ENCODE results near the gene ARL15. TPM values are rescaled to one million over a fixed set of nuclear protein-coding genes. Genes with fewer than 3 reads are reported as not detected.
A peak's percentile ranks its signal among the peaks of the same experiment; 100 is the strongest.

ARL15 gene
- total RNA-seq, 1 donor from 2014 or later: 30.8 TPM

DNA sequence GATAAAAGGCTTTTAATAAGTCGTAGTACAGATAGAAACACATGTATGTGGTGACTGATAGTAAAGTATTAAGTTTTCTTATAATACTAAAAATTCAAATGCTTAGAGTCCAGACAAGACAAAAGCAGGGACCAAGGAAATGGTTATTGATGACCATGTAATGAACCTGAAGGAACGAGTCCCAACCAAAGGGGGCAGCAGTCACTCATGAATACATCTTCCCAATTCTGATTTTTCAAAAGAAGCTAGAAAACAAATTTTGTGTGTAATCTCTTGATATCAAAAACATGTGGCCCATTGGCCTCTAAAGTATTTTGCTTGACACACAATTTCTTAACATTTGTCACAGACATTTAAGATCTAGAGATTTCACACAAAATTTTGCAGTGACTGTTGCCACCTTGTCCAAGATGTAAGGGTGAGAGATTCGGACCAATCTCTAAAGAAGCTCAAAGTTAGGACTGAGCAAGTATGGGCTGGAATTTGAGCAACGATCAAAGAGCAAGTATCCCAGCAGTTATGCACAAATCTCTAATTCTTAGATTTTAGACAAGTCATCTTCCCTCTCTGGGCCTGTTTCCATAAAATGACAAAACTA, 66.8 kb downstream of the ARL15 start:
- ATAC-seq (no peak), DNase-seq (no peak)
- intact Hi-C loops (cut with DNase I): no loop called here
- H3K27ac ChIP-seq: no peak overlapping the region
- no peak overlapping the region for H3K4me3 ChIP-seq
- TF ChIP-seq, protein P1, sequence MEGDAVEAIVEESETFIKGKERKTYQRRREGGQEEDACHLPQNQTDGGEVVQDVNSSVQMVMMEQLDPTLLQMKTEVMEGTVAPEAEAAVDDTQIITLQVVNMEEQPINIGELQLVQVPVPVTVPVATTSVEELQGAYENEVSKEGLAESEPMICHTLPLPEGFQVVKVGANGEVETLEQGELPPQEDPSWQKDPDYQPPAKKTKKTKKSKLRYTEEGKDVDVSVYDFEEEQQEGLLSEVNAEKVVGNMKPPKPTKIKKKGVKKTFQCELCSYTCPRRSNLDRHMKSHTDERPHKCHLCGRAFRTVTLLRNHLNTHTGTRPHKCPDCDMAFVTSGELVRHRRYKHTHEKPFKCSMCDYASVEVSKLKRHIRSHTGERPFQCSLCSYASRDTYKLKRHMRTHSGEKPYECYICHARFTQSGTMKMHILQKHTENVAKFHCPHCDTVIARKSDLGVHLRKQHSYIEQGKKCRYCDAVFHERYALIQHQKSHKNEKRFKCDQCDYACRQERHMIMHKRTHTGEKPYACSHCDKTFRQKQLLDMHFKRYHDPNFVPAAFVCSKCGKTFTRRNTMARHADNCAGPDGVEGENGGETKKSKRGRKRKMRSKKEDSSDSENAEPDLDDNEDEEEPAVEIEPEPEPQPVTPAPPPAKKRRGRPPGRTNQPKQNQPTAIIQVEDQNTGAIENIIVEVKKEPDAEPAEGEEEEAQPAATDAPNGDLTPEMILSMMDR (IDR thresholded peaks at IDR 0.05): peak; percentile 66
- H3K36me3 ChIP-seq: no peaks in the 10 kb centered on the region
- no peaks in the 10 kb centered on the region for H3K27me3 ChIP-seq (ENCODE audit: low read depth)
- peaks cover 2% of the 10 kb centered on the region for H3K4me1 ChIP-seq
- no peaks in the 10 kb centered on the region for H3K9me3 ChIP-seq

DNA sequence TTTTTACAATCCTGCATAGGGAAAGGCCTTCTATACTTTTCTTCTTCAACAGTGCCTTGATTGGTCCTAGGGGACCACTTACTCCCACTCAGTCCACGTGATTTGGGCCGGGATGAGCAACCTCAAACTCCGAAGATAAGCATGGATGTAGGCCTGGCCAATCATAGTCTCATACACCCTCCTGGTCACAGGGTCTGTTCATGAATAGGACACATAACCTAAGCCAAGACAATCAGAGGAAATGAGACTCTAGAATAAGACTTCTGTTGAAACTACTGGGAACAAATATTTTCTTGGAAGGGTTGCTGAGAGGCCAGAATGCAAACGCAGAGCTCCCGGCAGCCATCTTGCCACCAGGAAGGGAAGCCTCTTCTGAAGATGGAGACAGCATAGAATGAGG, 68.1 kb downstream of the ARL15 start:
- H3K27me3 ChIP-seq (ENCODE audit: low read depth): no peaks in the 10 kb centered on the region
- TF ChIP-seq, protein P1 (IDR thresholded peaks at IDR 0.05): no peak
- intact Hi-C loops (cut with DNase I): no loop called here
- ATAC-seq: no peak
- no peak for DNase-seq
- H3K9me3 ChIP-seq: no peaks in the 10 kb centered on the region
- no peak overlapping the region for H3K27ac ChIP-seq
- no peaks in the 10 kb centered on the region for H3K36me3 ChIP-seq
- H3K4me1 ChIP-seq: no peaks in the 10 kb centered on the region
- H3K4me3 ChIP-seq: no peak overlapping the region

DNA sequence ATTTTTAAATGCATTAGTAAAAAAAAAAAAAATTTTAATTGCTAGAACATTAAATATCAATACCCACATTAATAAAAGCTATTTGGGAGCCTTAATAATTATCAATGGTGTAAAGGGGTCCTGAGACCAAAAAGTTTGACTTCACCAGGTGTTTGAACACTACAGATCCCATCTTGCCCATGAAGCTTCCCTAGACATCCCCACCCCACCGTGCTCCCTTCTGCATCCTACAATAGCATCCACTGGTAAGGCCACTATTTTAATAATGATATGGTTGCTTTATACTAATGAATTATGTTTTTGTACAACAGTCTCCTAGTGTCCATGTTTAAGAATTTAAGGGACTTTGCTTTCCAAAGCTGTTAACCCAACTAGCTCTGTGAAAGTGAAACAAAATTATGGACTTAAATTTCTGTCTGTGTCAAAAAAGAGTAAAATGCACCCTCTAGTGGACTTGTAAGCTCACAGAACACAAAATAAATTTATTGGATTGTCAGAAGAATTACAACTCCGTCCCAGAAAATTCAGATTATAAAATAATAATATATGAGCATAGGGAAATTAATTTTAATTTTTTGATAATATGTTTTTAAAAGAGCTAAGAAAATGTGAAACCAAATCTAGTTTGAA, 76.0 kb downstream of the ARL15 start:
- Histone ChIP-seq H3K27me3 (ENCODE audit: low read depth) (no peaks in the 10 kb centered on the region), H3K27ac (no peak overlapping the region), H3K36me3 (no peaks in the 10 kb centered on the region), H3K4me1 (peaks cover 6% of the 10 kb centered on the region), H3K9me3 (no peaks in the 10 kb centered on the region), H3K4me3 (no peak overlapping the region)
- DNase-seq: no peak
- TF ChIP-seq, protein P1 (IDR thresholded peaks at IDR 0.05): peak; percentile 52
- no peak for ATAC-seq
- intact Hi-C loops (cut with DNase I): no loop called here

DNA sequence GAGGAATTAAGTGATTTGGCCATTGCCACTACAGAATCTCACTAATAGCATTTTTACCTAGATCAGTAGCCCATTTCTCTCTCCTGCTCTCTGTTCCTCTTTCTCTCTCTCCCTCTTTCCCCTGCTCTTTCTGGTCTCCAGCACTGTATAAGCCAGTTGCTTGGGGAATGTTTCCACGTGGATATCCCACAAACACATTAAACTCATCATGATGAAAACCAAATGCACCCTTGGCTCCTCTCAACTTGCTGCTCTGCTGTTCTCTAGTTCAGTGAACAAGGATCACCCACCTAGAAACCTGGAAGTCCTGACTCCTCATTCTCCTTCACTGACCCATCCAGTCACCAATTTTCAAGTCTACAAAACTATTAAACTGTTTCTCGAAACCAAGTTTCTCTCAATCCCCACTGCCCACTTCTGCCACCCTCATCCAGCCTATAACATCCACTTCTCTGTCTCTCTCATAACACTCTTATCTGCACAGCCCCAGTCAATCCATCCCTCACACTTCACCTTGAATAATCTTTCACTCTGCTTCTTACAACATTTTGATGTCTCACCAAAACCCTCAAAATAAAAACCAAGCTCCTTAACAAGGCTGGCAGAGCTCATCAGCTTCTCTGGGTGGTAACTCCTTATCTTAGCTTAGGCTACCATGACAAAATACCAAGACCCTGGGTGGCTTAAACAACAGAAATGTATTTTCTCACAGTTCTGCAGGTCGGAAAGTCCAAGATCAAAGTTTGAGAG, 79.3 kb downstream of the ARL15 start:
- no peaks in the 10 kb centered on the region for H3K27me3 ChIP-seq (ENCODE audit: low read depth)
- ATAC-seq: no peak
- H3K27ac ChIP-seq: no peak overlapping the region
- H3K36me3 ChIP-seq: no peaks in the 10 kb centered on the region
- TF ChIP-seq, protein P1 (IDR thresholded peaks at IDR 0.05): no peak
- intact Hi-C loops (cut with DNase I): no loop called here
- H3K4me3 ChIP-seq: no peak overlapping the region
- DNase-seq: no peak
- no peaks in the 10 kb centered on the region for H3K9me3 ChIP-seq
- H3K4me1 ChIP-seq: peaks cover 8% of the 10 kb centered on the region

DNA sequence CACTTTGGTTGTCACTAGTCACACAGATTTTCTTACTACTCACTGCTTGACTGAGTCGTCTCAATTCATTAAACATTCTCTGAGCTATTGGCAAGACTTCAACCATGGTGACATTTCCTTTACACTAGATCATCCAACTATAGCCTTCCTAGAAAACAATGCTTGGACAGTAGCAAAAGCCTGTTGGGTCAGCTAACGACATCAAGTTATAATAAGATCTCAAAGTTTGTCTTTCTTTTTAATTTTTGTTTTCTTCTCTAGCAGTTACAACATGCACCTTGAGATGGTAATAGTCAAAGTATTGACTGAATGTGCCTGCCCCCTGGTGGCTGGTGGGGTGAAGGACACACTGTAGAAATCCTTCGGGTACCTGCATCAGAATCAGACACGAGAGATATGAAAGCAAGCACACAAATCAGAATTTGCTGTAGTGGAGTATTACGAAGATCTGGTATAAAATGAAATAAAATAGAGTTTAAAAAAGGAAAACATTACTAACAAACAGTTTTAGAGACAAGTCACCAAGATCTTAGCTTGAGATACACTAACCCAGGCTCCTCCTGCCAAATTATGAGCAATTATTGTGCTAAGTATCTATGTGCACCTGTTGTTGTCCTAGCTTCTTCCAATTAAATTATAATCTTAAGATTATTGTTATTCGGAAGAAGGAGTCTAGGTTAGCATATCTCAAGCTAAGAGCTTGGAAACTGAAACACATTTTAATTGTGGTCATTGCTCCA, 81.2 kb downstream of the ARL15 start:
- Histone ChIP-seq H3K4me1 (peaks cover 4% of the 10 kb centered on the region), H3K4me3 (no peak overlapping the region), H3K9me3 (no peaks in the 10 kb centered on the region), H3K27ac (no peak overlapping the region), H3K27me3 (ENCODE audit: low read depth) (no peaks in the 10 kb centered on the region), H3K36me3 (no peaks in the 10 kb centered on the region)
- intact Hi-C loops (cut with DNase I): no loop called here
- DNase-seq: peak; percentile 73
- TF ChIP-seq, protein P1 (IDR thresholded peaks at IDR 0.05): peak; percentile 93
- ATAC-seq: peak; percentile 77 to 84
